Fibroblast of the aortic adventitia (primary cell): Measurements from ENCODE around the gene TLX2. TPM values are rescaled to one million over a fixed set of nuclear protein-coding genes. Genes with fewer than 3 reads are reported as not detected.

ENCODE experiments used
- DNase-seq: peaks from one replicate; pipeline ENCODE4 v3.0.0-alpha.2; 2010; ENCODE audit warnings: low read depth
- H3K4me3 ChIP-seq: 2 replicates; pipeline ENCODE4 v1.5.1; 2011; ENCODE audit warnings: low read depth, mild to moderate bottlenecking, control low read depth, low read length, moderate library complexity
- CTCF ChIP-seq: IDR thresholded peaks from 2 replicates; pipeline ENCODE4 v1.5.1; 2011; ENCODE audit warnings: mild to moderate bottlenecking, low read length, control low read depth, inconsistent platforms; ENCODE audit not compliant: insufficient read depth
- total RNA-seq: library from RNA; depleted of rRNA; stranded (reverse); fragments of >200 nt; gene quantifications from 2 replicates; pipeline ENCODE4 v1.2.3, GENCODE V29; 2012; ENCODE audit warnings: low replicate concordance

Gene TLX2
- total RNA-seq, 1 donor = not detected

GRCh38 chr2:74501335-74502071, 12.7 kb upstream of the TLX2 start:
- DNase-seq = no peak
- H3K4me3 ChIP-seq = no peak overlapping the region
- no peak for TF ChIP-seq CTCF

GRCh38 chr2:74502147-74502719, 12.0 kb upstream of the TLX2 start:
- DNase-seq = no peak
- TF ChIP-seq CTCF = no peak
- peak overlapping the region; percentile 69 for H3K4me3 ChIP-seq

- peak; percentile 86 for DNase-seq
- H3K4me3 ChIP-seq = peak overlapping the region; percentile 69
- peak; percentile 29 for TF ChIP-seq CTCF
Observed at GRCh38 chr2:74502720-74503505, 11.3 kb upstream of the TLX2 start.

GRCh38 chr2:74503506-74504475, 10.5 kb upstream of the TLX2 start:
- no peak for TF ChIP-seq CTCF
- no peak for DNase-seq

GRCh38 chr2:74504591-74504990, 9.7 kb upstream of the TLX2 start:
- no peak for DNase-seq
- TF ChIP-seq CTCF = no peak
- H3K4me3 ChIP-seq = peak overlapping the region; percentile 69

More at GRCh38 chr2:74503506-74504475, 10.5 kb upstream of the TLX2 start:
- peak overlapping the region; percentile 69 for H3K4me3 ChIP-seq
